Activated CD4-positive, alpha-beta T cell treated with anti-CD3 and anti-CD28 coated beads, Interleukin-2, amount 10 ng/mL, durations not matched to agents 24 days and 14 days (primary cell): ENCODE results near the gene TFF2. TPM values are rescaled to one million over a fixed set of nuclear protein-coding genes. Genes with fewer than 3 reads are reported as not detected.

Experiments used
- DNase-seq: peaks from one replicate; pipeline ENCODE4 v3.0.0; 2022
- H3K27ac Mint-ChIP-seq: one replicate; pipeline ENCODE4 v1.8.0; 2022; ENCODE audit warnings: mild to moderate bottlenecking, mixed read lengths
- H3K27me3 Mint-ChIP-seq: one replicate; pipeline ENCODE4 v1.8.0; 2022; ENCODE audit warnings: mixed read lengths
- H3K36me3 Mint-ChIP-seq: one replicate; pipeline ENCODE4 v1.8.0; 2022; ENCODE audit warnings: low read depth, mild to moderate bottlenecking, mixed read lengths
- H3K4me1 Mint-ChIP-seq: one replicate; pipeline ENCODE4 v1.8.0; 2021; ENCODE audit warnings: mixed read lengths
- H3K4me3 Mint-ChIP-seq: one replicate; pipeline ENCODE4 v1.8.0; 2022; ENCODE audit warnings: mild to moderate bottlenecking, moderate library complexity, mixed read lengths
- H3K9me3 Mint-ChIP-seq: one replicate; pipeline ENCODE4 v1.8.0; 2021; ENCODE audit warnings: mixed read lengths
- intact Hi-C: fragments of 100-400 bp; cut with micrococcal nuclease; formaldehyde crosslinking; loops from one replicate; pipeline ENCODE4 v1.15.1; 2023
- total RNA-seq: library from RNA; stranded (reverse); gene quantifications from 2 replicates; pipeline ENCODE4 v1.2.3, GENCODE V29; 2022

The TFF2 gene
- total RNA-seq, 1 donor from 2014 or later = not detected

DNA sequence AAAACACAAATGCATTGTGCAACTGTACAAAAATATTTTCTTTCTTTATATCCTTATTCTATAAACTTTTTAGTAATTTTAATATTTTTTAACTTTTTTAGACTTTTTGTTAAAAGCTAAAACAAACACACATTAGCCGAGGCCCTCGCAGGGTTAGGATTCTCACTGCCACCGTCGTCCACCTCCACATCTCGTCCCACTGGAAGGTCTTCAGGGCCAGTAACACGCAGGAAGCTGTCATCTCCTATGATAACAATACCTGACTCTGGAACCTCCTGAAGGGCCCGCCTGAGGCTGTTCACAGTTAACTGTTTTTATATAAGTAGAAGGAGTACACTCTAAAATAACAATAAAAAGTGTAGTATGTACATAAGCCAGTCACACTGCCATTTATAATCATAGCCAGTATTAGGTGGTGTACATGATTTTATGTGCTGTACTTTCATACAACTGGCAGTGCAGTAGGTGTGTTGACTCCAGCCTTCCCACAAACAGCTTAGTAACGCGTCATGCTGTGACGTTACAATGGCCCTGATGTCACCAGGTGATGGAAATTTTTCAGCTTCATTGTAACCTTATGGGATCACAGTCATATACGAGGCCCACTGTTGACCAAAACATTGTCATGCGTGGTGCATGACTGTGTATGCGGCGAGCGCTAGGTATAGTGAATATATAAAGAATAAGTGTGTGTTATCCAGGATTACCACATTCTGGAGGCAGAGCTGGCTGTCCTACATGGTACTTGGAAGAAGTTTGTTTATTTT lies 8.8 kb downstream of the TFF2 start:
- H3K4me3 Mint-ChIP-seq = no peak overlapping the region

GRCh38 chr21:42340187-42341050 lies 10.4 kb downstream of the TFF2 start:
- intact Hi-C loops = no loop called here
- H3K4me3 Mint-ChIP-seq = no peak overlapping the region

More for the DNA sequence above, 8.8 kb downstream of the TFF2 start:
- Mint-ChIP-seq H3K4me1 (peaks cover 8% of the 10 kb centered on the region), H3K36me3 (no peaks in the 10 kb centered on the region), H3K27me3 (peaks cover 4% of the 10 kb centered on the region), H3K9me3 (no peaks in the 10 kb centered on the region), H3K27ac (no peak overlapping the region)
- intact Hi-C loops = no loop called here
- DNase-seq = no peak

DNA sequence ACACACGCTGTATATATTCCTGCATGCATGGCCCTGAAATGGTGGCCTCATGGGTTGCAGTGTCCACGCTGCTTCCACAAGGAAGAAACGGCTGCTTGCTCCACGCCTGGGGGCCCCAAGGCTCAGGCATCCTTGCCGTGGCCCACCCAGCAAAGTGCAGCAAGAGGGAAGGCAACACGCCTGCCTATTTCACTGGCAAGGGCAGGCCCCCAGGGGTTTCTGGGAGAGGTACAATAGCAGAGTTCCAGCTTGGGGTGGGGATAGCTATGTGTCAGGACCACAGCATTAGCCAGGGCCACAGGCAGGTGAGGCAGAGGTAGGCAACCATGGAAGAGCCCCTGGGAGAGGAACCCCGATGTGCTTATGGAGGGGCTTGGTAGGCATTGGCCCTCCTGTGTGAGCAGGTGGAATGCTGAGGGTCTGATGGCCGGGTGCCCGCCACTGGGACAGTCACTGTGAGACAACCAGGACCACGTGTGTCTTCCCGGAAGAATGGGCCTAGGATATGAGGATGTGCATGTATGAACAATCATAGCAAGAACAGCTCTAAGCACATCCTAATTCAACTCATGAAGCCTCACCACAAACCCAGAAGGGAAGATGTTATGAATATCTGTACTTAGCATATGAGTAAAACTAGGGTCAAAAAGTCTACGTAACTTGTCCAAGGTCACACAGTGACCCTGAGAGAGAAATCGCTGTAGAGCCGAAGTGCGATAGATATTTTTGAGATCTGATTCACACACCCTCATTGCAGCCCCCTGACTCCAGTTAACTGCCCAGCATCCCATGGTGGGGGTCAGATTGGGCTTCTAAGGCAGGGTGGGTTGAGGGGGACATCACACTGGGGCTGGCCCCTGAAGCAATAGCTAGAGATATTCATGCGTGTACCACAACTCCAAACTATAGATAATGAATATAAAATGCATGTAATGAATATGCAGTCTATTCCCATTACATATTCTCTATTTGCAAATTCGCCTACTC lies 11.8 kb downstream of the TFF2 start:
- intact Hi-C loops = loop anchor here (1.0 kb wide), 1 partner anchor 111 kb away; no protein-coding TSS in a partner anchor
- Mint-ChIP-seq H3K9me3 (no peaks in the 10 kb centered on the region), H3K4me1 (peaks cover 8% of the 10 kb centered on the region), H3K36me3 (no peaks in the 10 kb centered on the region), H3K27ac (no peak overlapping the region), H3K4me3 (no peak overlapping the region), H3K27me3 (peaks cover 12% of the 10 kb centered on the region)
- DNase-seq = no peak

More at GRCh38 chr21:42340187-42341050, 10.4 kb downstream of the TFF2 start:
- peaks cover 8% of the 10 kb centered on the region for H3K4me1 Mint-ChIP-seq
- H3K27ac Mint-ChIP-seq = no peak overlapping the region
- peaks cover 9% of the 10 kb centered on the region for H3K27me3 Mint-ChIP-seq
- no peaks in the 10 kb centered on the region for H3K9me3 Mint-ChIP-seq
- no peaks in the 10 kb centered on the region for H3K36me3 Mint-ChIP-seq
- no peak for DNase-seq

- no peaks in the 10 kb centered on the region for H3K9me3 Mint-ChIP-seq
- H3K4me1 Mint-ChIP-seq = peaks cover 8% of the 10 kb centered on the region
- no peak overlapping the region for H3K27ac Mint-ChIP-seq
- no peak overlapping the region for H3K4me3 Mint-ChIP-seq
- peaks cover 15% of the 10 kb centered on the region for H3K27me3 Mint-ChIP-seq
- no peaks in the 10 kb centered on the region for H3K36me3 Mint-ChIP-seq
- intact Hi-C loops = loop anchor here (1.0 kb wide), 1 partner anchor 112 kb away; no protein-coding TSS in a partner anchor
- DNase-seq = peak; percentile 94
These were observed 12.7 kb downstream of the TFF2 start for GRCh38 chr21:42337830-42338728.

- no peak for DNase-seq
- peaks cover 8% of the 10 kb centered on the region for H3K4me1 Mint-ChIP-seq
- H3K36me3 Mint-ChIP-seq = no peaks in the 10 kb centered on the region
- intact Hi-C loops = no loop called here
- H3K4me3 Mint-ChIP-seq = no peak overlapping the region
- no peak overlapping the region for H3K27ac Mint-ChIP-seq
- H3K27me3 Mint-ChIP-seq = peaks cover 21% of the 10 kb centered on the region
- peaks cover 5% of the 10 kb centered on the region for H3K9me3 Mint-ChIP-seq
These were observed 13.5 kb downstream of the TFF2 start for GRCh38 chr21:42337276-42337675.

GRCh38 chr21:42336054-42336453 lies 14.7 kb downstream of the TFF2 start:
- DNase-seq = no peak
- H3K27ac Mint-ChIP-seq = no peak overlapping the region
- H3K9me3 Mint-ChIP-seq = peaks cover 17% of the 10 kb centered on the region
- no peak overlapping the region for H3K4me3 Mint-ChIP-seq
- intact Hi-C loops = no loop called here
- peaks cover 31% of the 10 kb centered on the region for H3K27me3 Mint-ChIP-seq
- peaks cover 8% of the 10 kb centered on the region for H3K4me1 Mint-ChIP-seq
- peaks cover 2% of the 10 kb centered on the region for H3K36me3 Mint-ChIP-seq

DNA sequence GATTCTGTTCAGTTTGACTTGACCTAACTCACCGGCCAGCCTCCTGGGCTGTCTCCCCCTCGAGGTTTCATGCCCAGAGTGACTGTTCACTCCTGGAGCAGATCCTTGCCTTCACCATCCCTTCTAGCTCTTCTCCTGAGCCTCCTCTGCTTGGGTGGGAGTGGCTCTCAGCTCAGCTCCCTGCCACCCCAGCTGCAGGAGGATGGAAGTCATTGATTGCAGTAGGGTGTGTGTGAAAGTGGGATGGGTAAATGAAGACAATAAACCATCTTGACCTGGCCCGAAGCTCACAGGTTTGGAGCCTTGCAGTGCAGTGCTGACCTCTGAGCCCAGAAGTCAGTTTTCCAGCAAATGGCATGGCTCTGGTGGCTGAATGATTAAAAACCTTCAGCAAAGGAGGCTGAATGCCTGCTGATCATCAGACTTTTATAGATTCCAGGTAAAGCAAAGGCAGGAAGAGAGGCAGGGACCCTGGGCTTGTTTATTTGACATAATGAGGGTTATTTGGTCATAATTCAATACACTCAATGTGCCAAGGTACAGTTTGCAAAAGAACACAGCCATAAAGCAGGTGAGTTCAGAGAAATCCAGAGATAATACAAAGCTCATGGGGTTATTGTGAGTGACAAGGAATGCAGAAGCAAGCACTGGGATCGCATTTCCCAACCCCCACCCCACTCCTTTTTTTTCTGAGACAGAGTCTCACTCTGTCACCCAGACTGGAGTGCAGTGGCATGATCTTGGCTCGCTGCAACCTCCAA lies 18.1 kb downstream of the TFF2 start:
- Mint-ChIP-seq H3K4me1 (peaks cover 6% of the 10 kb centered on the region), H3K36me3 (peaks cover 3% of the 10 kb centered on the region), H3K9me3 (peaks cover 19% of the 10 kb centered on the region), H3K27ac (no peak overlapping the region), H3K4me3 (no peak overlapping the region), H3K27me3 (peaks cover 47% of the 10 kb centered on the region)
- intact Hi-C loops = no loop called here
- DNase-seq = no peak

DNA sequence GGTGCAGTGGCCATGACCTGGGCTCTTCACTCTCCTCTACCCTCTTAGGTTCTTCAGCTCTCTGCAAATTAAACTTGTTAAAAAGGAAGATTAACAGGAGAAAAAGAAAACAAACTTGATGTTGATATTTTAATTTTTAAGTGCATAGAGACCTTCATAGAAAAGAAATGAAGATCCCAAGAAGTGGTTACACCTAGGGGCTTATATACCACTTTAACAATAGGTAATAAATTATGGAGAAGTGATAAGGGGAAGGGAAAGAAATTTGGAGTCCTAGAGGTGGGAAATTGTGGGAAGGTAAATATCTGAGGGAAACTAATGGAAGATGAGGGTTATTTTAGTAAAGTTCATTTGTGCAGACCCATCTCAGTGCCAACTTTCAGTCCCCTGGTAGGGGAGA lies 19.1 kb downstream of the TFF2 start:
- Mint-ChIP-seq H3K27me3 (peaks cover 48% of the 10 kb centered on the region), H3K4me3 (no peak overlapping the region), H3K9me3 (peaks cover 19% of the 10 kb centered on the region), H3K27ac (no peak overlapping the region), H3K36me3 (peaks cover 3% of the 10 kb centered on the region), H3K4me1 (peaks cover 3% of the 10 kb centered on the region)
- DNase-seq = no peak
- intact Hi-C loops = no loop called here

- H3K27me3 Mint-ChIP-seq = peaks cover 50% of the 10 kb centered on the region
- intact Hi-C loops = no loop called here
- H3K4me1 Mint-ChIP-seq = peaks cover 3% of the 10 kb centered on the region
- no peak overlapping the region for H3K4me3 Mint-ChIP-seq
- no peak overlapping the region for H3K27ac Mint-ChIP-seq
- H3K36me3 Mint-ChIP-seq = peaks cover 3% of the 10 kb centered on the region
- DNase-seq = no peak
- peaks cover 19% of the 10 kb centered on the region for H3K9me3 Mint-ChIP-seq
These were observed 20.1 kb downstream of the TFF2 start for GRCh38 chr21:42330380-42331371.

- DNase-seq = no peak
- Mint-ChIP-seq H3K4me1 (no peaks in the 10 kb centered on the region), H3K27ac (no peak overlapping the region), H3K36me3 (no peaks in the 10 kb centered on the region), H3K9me3 (no peaks in the 10 kb centered on the region), H3K4me3 (no peak overlapping the region), H3K27me3 (peaks cover 46% of the 10 kb centered on the region)
- intact Hi-C loops = no loop called here
These were observed 25.9 kb downstream of the TFF2 start for GRCh38 chr21:42324896-42325295.

DNA sequence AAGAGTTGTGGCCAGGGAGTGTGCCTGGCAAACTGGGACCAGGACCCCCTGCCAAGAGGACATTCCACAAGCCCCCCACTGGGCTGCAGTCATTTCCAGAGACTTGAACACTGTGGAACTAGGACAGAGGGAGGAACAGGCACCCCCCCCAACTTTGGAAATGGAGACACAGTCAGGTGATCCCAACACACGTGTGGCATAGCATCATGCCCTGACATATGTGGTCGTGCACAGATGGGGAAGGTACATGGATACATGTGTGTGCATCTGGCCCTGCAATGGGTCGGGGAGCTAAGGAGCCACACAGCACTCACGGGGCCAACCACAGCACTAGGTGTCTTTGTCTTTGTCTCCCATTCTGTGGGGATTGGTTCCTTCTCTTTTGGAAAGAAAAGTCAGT lies 28.9 kb downstream of the TFF2 start:
- Mint-ChIP-seq H3K4me1 (peaks cover 2% of the 10 kb centered on the region), H3K4me3 (no peak overlapping the region), H3K27me3 (peaks cover 32% of the 10 kb centered on the region), H3K27ac (no peak overlapping the region), H3K36me3 (no peaks in the 10 kb centered on the region), H3K9me3 (no peaks in the 10 kb centered on the region)
- intact Hi-C loops = no loop called here
- DNase-seq = no peak
